CD4-positive, alpha-beta T cell treated with Interleukin-17A for 4 hours (primary cell): ENCODE measurements around the gene SLC9A9.

Experiments
- DNase-seq: peaks from one replicate; pipeline ENCODE4 v3.0.0-alpha.2; 2020; ENCODE audit warnings: mixed read lengths

Gene SLC9A9

GRCh38 chr3:143486611-143487010, 361.7 kb downstream of the SLC9A9 start:
- no peak for DNase-seq

- no peak for DNase-seq
Observed at GRCh38 chr3:143484846-143485512, 363.3 kb downstream of the SLC9A9 start.

GRCh38 chr3:143483214-143483613, 365.1 kb downstream of the SLC9A9 start:
- no peak for DNase-seq

- DNase-seq: no peak
Observed at GRCh38 chr3:143482106-143483088, 365.9 kb downstream of the SLC9A9 start.

GRCh38 chr3:143480344-143480743, 367.9 kb downstream of the SLC9A9 start:
- DNase-seq: no peak

GRCh38 chr3:143479727-143480126, 368.5 kb downstream of the SLC9A9 start:
- no peak for DNase-seq

- DNase-seq: no peak
Observed at GRCh38 chr3:143478115-143478693, 370.1 kb downstream of the SLC9A9 start.

- DNase-seq: no peak
Observed at GRCh38 chr3:143476965-143477640, 371.2 kb downstream of the SLC9A9 start.

- DNase-seq: no peak
Observed at GRCh38 chr3:143475981-143476380, 372.3 kb downstream of the SLC9A9 start.

GRCh38 chr3:143472731-143473523, 375.3 kb downstream of the SLC9A9 start:
- DNase-seq: no peak

GRCh38 chr3:143471705-143472104, 376.6 kb downstream of the SLC9A9 start:
- DNase-seq: no peak

GRCh38 chr3:143469159-143469558, 379.1 kb downstream of the SLC9A9 start:
- no peak for DNase-seq

GRCh38 chr3:143465666-143466065, 382.6 kb downstream of the SLC9A9 start:
- DNase-seq: no peak

- DNase-seq: no peak
Observed at GRCh38 chr3:143464850-143465249, 383.4 kb downstream of the SLC9A9 start.

- no peak for DNase-seq
Observed at GRCh38 chr3:143455480-143455879, 392.8 kb downstream of the SLC9A9 start.

GRCh38 chr3:143450632-143451031, 397.6 kb downstream of the SLC9A9 start:
- no peak for DNase-seq

GRCh38 chr3:143447491-143447890, 400.8 kb downstream of the SLC9A9 start:
- DNase-seq: no peak

GRCh38 chr3:143445118-143445517, 403.1 kb downstream of the SLC9A9 start:
- DNase-seq: no peak

GRCh38 chr3:143443851-143444331, 404.4 kb downstream of the SLC9A9 start:
- peak; percentile 27 for DNase-seq

GRCh38 chr3:143442814-143443447, 405.3 kb downstream of the SLC9A9 start:
- DNase-seq: peak; percentile 8

GRCh38 chr3:143441516-143442171, 406.6 kb downstream of the SLC9A9 start:
- DNase-seq: no peak
